GM23248 (cell line): Measurements from ENCODE around the gene PKNOX2. TPM values are rescaled to one million over a fixed set of nuclear protein-coding genes. Genes with fewer than 3 reads are reported as not detected.

Experiments used
- DNase-seq: peaks from one replicate; pipeline ENCODE4 v3.0.0-alpha.2; 2015
- H2AFZ ChIP-seq: fragments of 200-600 bp; sonication (generic); 2 replicates; pipeline ENCODE4 v1.6.1; 2016; ENCODE audit warnings: antibody characterized with exemption
- H3F3A ChIP-seq: fragments of 200-600 bp; sonication (generic); 2 replicates; pipeline ENCODE4 v1.6.1; 2016; ENCODE audit warnings: mild to moderate bottlenecking, antibody characterized with exemption, mixed run types; ENCODE audit not compliant: insufficient read depth
- H3K27ac ChIP-seq: fragments of 200-600 bp; sonication (generic); 2 replicates; pipeline ENCODE4 v1.5.1; 2016; ENCODE audit warnings: mild to moderate bottlenecking
- H3K27me3 ChIP-seq: fragments of 200-600 bp; sonication (generic); replicated peaks from 2 replicates; pipeline ENCODE4 v1.6.1; 2016; ENCODE audit warnings: mild to moderate bottlenecking; ENCODE audit not compliant: insufficient read depth
- H3K36me3 ChIP-seq: fragments of 200-600 bp; sonication (generic); 2 replicates; pipeline ENCODE4 v1.6.1; 2016; ENCODE audit warnings: low read depth, mild to moderate bottlenecking
- H3K4me1 ChIP-seq: fragments of 200-600 bp; sonication (generic); 2 replicates; pipeline ENCODE4 v1.6.1; 2016; ENCODE audit warnings: mild to moderate bottlenecking; ENCODE audit not compliant: insufficient read depth
- H3K4me2 ChIP-seq: fragments of 200-600 bp; sonication (generic); one replicate; pipeline ENCODE4 v1.6.1; 2016; ENCODE audit warnings: mild to moderate bottlenecking; ENCODE audit not compliant: unreplicated experiment
- H3K4me3 ChIP-seq: fragments of 200-600 bp; sonication (generic); 2 replicates; pipeline ENCODE4 v1.5.1; 2016; ENCODE audit warnings: mild to moderate bottlenecking
- H3K79me2 ChIP-seq: fragments of 200-600 bp; sonication (generic); 2 replicates; pipeline ENCODE4 v1.6.1; 2016; ENCODE audit warnings: mild to moderate bottlenecking; ENCODE audit not compliant: insufficient read depth
- H3K9ac ChIP-seq: fragments of 200-600 bp; sonication (generic); 2 replicates; pipeline ENCODE4 v1.6.1; 2016; ENCODE audit warnings: mild to moderate bottlenecking
- H3K9me2 ChIP-seq: fragments of 200-600 bp; sonication (generic); 2 replicates; pipeline ENCODE4 v1.6.1; 2016; ENCODE audit warnings: mixed run types, mild to moderate bottlenecking, moderate library complexity; ENCODE audit not compliant: insufficient read depth
- H3K9me3 ChIP-seq: fragments of 200-600 bp; sonication (generic); one replicate; pipeline ENCODE4 v1.6.1; 2017; ENCODE audit warnings: low read depth
- H4K20me1 ChIP-seq: fragments of 200-600 bp; sonication (generic); 2 replicates; pipeline ENCODE4 v1.6.0; 2016; ENCODE audit not compliant: insufficient read depth
- EZH2 ChIP-seq: fragments of 200-600 bp; sonication (generic); IDR thresholded peaks from 2 replicates; pipeline ENCODE4 v1.6.1; 2018; ENCODE audit warnings: antibody characterized with exemption, mild to moderate bottlenecking; ENCODE audit not compliant: insufficient read depth, poor library complexity, severe bottlenecking
- EZH2phosphoT487 ChIP-seq: fragments of 200-600 bp; sonication (generic); IDR thresholded peaks from 2 replicates; pipeline ENCODE4 v1.6.1; 2018; ENCODE audit warnings: antibody characterized with exemption, moderate library complexity, mild to moderate bottlenecking, low read depth; ENCODE audit not compliant: insufficient read depth
- WGBS, 2 experiments: methylation state at CpG; one replicate each; pipeline ENCODE4 v1.1.6; 2015 to 2017; ENCODE audit warnings: low lambda C conversion rate in 2 of 2, low coverage in 1 of 2; ENCODE audit errors: missing lambda C conversion rate in 2 of 2; 5-methylcytosine and 5-hydroxymethylcytosine counted together
- in situ Hi-C: fragments of 300-500 bp; cut with MboI; formaldehyde crosslinking; loops from 2 replicates; pipeline ENCODE4 v1.15.0; 2020
- polyA plus RNA-seq: library from polyadenylated mRNA; unstranded; fragments of >200 nt; fragmentation: Nextera tagmentation; extraction: Ambion mirVana; gene quantifications from 2 replicates; pipeline ENCODE4 v1.2.1, GENCODE V29; 2016
- total RNA-seq: library from RNA; depleted of rRNA; stranded (reverse); fragments of >200 nt; shearing (Covaris generic); gene quantifications from 2 replicates; pipeline ENCODE4 v1.2.3, GENCODE V29; 2014

The PKNOX2 gene
- total and polyA plus RNA-seq, 2 experiments from 2014 or later, result 0.21 to 0.76 TPM

DNA sequence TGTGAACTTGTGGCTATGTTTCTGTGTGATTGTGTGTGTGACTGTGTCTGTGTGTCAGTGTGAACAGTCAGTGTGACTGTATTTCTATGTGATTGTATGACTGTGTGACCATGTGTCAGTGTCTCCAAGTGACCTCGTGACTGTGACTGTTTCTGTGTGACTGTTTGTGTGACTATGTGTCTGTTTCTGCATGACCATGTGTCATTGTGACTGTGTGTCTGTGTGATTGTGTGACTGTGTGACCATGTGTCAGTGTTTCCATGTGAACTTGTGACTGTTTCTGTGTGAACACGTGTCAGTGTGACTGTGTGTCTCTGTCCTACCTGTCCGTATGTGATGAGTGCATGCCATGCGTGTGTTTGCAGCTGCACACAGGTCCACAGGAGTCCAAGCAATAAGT, 8.8 kb upstream of the PKNOX2 start:
- Histone ChIP-seq H3F3A (no peaks in the 10 kb centered on the region), H3K4me3 (no peak overlapping the region), H2AFZ (no peak overlapping the region), H3K4me2 (no peak overlapping the region), H3K36me3 (no peaks in the 10 kb centered on the region), H3K27me3 (peaks cover 17% of the 10 kb centered on the region; the same call in 1 of the 2 replicates), H3K27ac (no peak overlapping the region), H3K4me1 (no peaks in the 10 kb centered on the region), H3K79me2 (no peaks in the 10 kb centered on the region), H3K9me2 (no peaks in the 10 kb centered on the region), H3K9me3 (no peaks in the 10 kb centered on the region), H4K20me1 (no peaks in the 10 kb centered on the region), H3K9ac (no peak overlapping the region)
- no peak for DNase-seq
- in situ Hi-C loops, result no loop called here
- TF ChIP-seq EZH2 (no peak), EZH2phosphoT487 (no peak)
- WGBS, 2 experiments, result 76% methylated on average over 4 of the region's 4 CpGs

GRCh38 chr11:125156346-125157117, 8.0 kb upstream of the PKNOX2 start:
- H2AFZ ChIP-seq, result no peak overlapping the region
- 61% methylated on average over 8 of the region's 8 CpGs for WGBS, 2 experiments
- H3K27me3 ChIP-seq, result peaks cover 17% of the 10 kb centered on the region; the same call in 1 of the 2 replicates
- H3K36me3 ChIP-seq, result no peaks in the 10 kb centered on the region
- H3K4me2 ChIP-seq, result no peak overlapping the region
- H4K20me1 ChIP-seq, result no peaks in the 10 kb centered on the region
- TF ChIP-seq EZH2 (no peak), EZH2phosphoT487 (no peak)
- no peaks in the 10 kb centered on the region for H3K4me1 ChIP-seq
- H3K27ac ChIP-seq, result no peak overlapping the region
- H3K9me2 ChIP-seq, result no peaks in the 10 kb centered on the region
- no peaks in the 10 kb centered on the region for H3K79me2 ChIP-seq
- no peak overlapping the region for H3K9ac ChIP-seq
- H3F3A ChIP-seq, result no peaks in the 10 kb centered on the region
- H3K4me3 ChIP-seq, result no peak overlapping the region
- no peaks in the 10 kb centered on the region for H3K9me3 ChIP-seq
- in situ Hi-C loops, result no loop called here
- DNase-seq, result no peak

DNA sequence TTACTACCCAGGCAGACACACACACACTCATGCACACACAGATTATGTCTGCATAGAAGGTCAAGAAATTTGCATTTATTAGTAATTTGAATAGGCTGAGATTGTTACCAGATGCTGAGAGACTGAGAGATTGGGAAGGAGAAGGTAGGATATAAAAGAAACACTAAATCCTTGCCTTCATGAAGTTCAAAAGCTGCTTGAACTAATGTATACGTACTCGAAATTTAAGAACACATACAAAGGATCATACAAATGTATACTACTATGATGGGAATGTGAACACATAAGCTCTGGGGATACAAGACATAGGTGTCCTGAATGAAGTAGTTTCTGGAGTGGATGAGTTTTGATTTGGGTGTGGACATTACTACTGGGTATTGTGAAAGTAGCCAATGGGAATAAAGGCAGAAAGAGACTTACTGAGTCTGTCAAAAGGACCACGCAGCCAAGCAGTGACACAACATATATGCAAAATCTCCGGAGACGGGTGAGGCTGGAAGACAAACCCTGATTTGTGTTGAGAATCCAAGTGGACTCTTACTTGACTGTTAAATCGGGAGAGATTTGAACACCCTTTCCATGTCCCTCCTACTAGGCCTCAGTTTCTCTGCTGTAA, 7.3 kb upstream of the PKNOX2 start:
- Histone ChIP-seq H3K27ac (no peak overlapping the region), H3K4me2 (no peak overlapping the region), H4K20me1 (no peaks in the 10 kb centered on the region), H3K9me3 (no peaks in the 10 kb centered on the region), H3K9ac (no peak overlapping the region), H3K79me2 (no peaks in the 10 kb centered on the region), H3K4me1 (no peaks in the 10 kb centered on the region), H3K4me3 (no peak overlapping the region), H3K27me3 (peaks cover 18% of the 10 kb centered on the region; the same call in 1 of the 2 replicates), H3K9me2 (no peaks in the 10 kb centered on the region), H3F3A (no peaks in the 10 kb centered on the region), H3K36me3 (no peaks in the 10 kb centered on the region), H2AFZ (no peak overlapping the region)
- no peak for DNase-seq
- WGBS, 2 experiments, result 73 to 76% methylated on average over 6 of the region's 6 CpGs
- TF ChIP-seq EZH2phosphoT487, result no peak
- TF ChIP-seq EZH2, result no peak
- in situ Hi-C loops, result no loop called here

GRCh38 chr11:125157953-125158680, 6.4 kb upstream of the PKNOX2 start:
- TF ChIP-seq EZH2 (no peak), EZH2phosphoT487 (no peak)
- 66 to 75% methylated on average over 10 of the region's 10 CpGs for WGBS, 2 experiments

More at GRCh38 chr11:125157953-125158680, 6.4 kb upstream of the PKNOX2 start:
- Histone ChIP-seq H3K27ac (no peak overlapping the region), H3K36me3 (no peaks in the 10 kb centered on the region), H3K9me3 (no peaks in the 10 kb centered on the region), H3K4me3 (no peak overlapping the region), H3K9ac (no peak overlapping the region), H2AFZ (no peak overlapping the region), H3K9me2 (no peaks in the 10 kb centered on the region), H3K4me2 (no peak overlapping the region), H4K20me1 (no peaks in the 10 kb centered on the region), H3K79me2 (no peaks in the 10 kb centered on the region), H3F3A (no peaks in the 10 kb centered on the region), H3K27me3 (peaks cover 20% of the 10 kb centered on the region; the same call in 1 of the 2 replicates), H3K4me1 (no peaks in the 10 kb centered on the region)
- no peak for DNase-seq
- in situ Hi-C loops, result no loop called here
